Activated CD8-positive, alpha-beta memory T cell treated with anti-CD3 and anti-CD28 coated beads for 1 hour (primary cell): Measurements from ENCODE around the gene IL31.
"Not testable (repeated sequence)": the region's sequence is repeated elsewhere in the genome, so short reads cannot be mapped to it uniquely, and the experiment has no call there.

Experiments used
- DNase-seq, 2 donors: peaks; one replicate each; pipeline ENCODE4 v3.0.0-alpha.2; 2020; ENCODE audit warnings: low read depth in 1 of 2; ENCODE audit errors: extremely low read depth in 1 of 2

Gene IL31

DNA sequence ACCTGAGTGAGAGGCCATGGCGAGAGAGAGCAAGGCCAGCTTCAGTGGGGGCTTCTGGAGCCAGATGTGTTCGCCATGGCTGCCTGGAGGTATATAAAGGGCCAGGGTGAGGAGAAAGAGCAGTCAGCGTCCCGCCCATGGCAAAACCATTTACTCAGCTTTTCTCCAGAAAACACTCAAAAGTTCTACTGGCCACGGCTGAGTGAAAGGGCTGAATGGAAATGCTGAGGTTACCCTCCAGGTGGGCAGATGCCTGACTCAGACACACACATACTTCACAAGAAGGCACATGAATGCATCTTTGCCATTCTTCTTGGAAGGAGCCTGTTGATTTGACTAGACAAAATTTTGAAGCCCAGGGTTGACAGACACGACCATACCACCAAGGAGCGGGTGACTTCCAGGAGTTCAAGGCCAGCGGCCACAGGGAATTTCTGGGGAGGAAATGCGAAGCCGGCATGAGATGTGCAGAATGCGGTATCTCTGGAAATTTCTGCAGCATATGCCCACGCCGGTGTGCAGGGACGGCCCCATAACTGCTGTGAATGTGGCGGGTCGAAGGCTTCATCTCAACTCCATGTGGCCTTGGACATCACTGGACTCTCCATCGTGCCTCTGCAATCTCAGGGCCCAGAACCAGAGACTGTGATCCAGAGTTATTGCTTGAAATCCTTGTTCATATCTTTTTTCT, at the start of gene IL31:
TSS of gene IL31 (minus strand) at position 67 of the 691 bp plus-strand sequence. CDS start at position 18, 49 bp downstream.
- no peak for DNase-seq

DNA sequence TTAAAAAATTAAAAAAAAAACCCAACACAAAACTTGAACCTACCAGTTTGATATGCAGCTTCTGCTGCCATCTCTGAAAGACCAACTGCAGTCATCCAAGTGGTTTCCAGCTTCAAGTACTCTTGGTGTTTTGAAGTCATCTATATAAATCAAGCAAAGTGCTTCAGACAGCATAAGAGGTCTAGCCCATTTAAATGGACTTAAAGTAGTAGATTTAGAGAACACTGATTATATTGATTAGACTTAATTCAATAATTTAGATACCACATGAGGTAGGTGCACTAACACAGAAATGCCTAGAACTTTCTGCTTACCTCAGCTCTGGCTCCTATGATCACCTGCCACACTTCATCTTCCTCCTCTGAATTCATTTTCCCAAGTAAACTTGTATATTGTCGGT, 42.4 kb upstream of the IL31 start:
- DNase-seq, result no peak

GRCh38 chr12:122215771-122216170, 41.8 kb upstream of the IL31 start:
- DNase-seq, result no peak

GRCh38 chr12:122208073-122208820, 34.2 kb upstream of the IL31 start:
- DNase-seq, result no peak

DNA sequence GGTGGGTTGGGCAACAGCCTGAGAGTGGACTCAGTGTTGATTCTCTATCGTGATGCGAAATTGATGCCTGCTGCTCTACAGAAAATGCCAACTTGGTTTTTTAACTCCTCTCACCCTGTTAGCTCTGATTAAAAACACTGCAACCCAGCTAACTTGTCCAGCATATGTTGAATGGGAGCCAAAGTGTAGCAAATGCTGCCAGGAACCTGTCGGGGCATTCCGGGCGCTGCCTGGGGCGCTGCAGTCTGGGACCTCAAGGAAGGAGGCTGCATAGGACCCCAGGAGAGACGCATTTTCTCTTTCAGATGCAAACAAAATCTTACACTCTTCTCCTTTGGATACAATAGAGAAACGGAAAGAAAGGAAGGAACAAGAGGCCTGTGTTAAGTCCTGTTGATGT, 33.4 kb upstream of the IL31 start:
- DNase-seq, result no peak

GRCh38 chr12:122206976-122207375, 33.0 kb upstream of the IL31 start:
- DNase-seq, result no peak

DNA sequence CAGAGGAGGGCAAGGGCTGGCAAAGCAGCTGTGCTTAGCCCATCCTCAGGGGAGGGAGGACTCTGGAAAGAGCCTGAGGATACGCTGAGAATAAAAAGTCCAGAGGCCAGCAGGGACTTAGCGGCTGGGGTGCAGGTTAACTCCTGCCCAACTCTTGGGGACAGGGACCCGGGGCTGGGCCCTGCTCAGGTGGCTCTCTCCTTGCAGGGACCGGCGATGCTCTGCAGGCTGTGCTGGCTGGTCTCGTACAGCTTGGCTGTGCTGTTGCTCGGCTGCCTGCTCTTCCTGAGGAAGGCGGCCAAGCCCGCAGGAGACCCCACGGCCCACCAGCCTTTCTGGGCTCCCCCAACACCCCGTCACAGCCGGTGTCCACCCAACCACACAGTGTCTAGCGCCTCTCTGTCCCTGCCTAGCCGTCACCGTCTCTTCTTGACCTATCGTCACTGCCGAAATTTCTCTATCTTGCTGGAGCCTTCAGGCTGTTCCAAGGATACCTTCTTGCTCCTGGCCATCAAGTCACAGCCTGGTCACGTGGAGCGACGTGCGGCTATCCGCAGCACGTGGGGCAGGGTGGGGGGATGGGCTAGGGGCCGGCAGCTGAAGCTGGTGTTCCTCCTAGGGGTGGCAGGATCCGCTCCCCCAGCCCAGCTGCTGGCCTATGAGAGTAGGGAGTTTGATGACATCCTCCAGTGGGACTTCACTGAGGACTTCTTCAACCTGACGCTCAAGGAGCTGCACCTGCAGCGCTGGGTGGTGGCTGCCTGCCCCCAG, 32.3 kb upstream of the IL31 start:
- no peak for DNase-seq

DNA sequence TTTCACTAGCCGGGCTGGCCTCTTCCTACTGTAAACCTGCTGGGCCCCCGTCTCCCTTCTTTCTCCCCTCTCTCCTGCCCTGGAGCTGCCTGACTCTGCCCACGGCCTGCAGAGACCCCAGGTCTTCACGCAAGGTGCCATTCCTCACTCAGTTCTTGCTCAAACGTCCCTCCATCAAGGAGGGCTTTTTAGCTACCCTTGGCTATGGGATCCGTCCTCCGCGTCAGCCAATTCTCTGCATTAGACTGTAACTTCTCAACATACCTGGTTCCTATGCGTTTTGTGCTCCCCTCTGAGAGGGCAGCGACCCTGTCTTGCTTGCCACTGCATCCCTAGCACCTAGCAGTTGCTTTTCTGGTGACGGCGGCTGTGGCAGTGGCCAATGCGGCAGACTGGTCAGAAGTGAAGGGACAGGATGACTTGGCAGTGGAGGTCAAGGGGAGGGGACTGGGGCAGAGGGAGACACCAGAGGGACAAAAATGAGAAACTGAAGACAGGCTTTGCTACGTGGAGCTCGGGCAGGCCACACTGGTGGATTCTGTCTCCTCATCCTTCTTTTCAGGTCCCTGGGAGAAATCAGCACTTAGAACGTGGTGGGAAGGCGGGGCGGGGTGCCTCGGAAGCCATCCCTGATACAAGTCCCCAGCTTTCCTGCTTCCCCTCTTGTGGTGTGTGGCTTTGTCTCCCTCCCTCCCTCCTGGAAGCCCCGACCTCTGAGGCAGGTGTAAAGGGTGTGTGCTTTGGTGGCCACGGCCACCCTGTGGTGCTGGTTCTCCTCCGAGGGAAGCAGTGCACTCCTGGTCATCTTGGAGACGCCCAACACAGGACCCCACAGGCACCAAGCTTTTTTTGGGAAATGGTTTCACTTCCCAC, 31.3 kb upstream of the IL31 start:
- DNase-seq, result no peak

DNA sequence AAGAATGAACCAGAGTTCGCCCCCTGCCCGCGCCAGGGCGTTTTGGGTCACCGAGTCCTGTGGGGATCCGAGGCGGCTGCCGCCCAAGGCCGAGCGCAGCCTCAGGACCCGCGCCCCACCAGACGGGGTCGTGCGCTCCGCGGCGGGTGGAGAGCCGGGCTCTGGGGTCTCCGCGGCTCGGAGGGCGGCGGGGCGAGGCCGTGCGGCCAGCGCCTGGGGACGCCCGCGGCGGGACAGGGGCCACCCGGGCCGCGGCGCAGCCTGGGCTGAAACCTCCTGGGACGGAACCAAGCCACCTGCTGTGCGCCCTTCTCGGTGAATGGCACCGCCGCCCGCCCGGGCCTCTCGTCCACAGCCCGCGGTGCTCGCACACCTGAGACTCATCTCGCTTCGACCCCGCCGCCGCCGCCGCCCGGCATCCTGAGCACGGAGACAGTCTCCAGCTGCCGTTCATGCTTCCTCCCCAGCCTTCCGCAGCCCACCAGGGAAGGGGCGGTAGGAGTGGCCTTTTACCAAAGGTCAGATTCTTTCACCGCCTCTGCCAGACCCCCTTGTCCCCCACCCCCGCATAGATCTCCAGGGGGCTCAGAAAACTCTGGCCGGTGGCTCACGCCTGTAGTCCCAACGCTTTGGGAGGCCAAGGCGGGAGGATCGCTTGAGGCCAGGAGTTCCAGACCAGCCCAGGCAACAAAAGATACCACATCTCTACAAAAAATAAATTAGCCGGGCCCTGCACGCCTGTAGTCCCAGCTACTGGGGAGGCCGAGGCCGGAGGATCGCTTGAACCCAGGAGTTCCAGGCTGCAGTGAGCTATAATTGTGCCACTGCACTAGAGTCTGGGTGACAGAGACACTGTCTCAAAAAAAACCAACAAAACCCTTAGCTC, 30.4 kb upstream of the IL31 start:
- DNase-seq, result no peak

- DNase-seq, result peak; percentile 23 to 55
Measured at GRCh38 chr12:122203301-122204166, 29.5 kb upstream of the IL31 start, which contains the start of gene B3GNT4. TSS of gene B3GNT4 (plus strand) at chr12:122203709. CDS start at chr12:122204619, 910 bp downstream.

DNA sequence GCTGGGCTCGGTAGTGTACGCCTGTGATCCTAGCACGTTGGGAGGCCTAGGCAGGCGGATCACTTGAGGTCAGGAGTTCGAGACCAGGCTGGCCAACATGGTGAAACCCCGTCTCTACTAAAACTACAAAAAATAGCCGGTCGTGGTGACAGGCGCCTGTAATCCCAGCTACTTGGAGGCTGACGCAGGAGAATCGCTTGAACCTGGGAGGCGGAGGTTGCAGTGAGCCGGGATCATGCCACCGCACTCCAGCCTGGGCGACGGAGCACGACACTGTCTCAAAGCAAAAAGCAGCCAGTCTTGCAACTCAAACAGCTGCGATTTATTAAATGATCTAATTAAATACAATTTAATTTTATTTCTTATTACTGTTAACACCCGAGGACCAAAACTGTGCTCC, 28.8 kb upstream of the IL31 start:
- DNase-seq, result not testable (repeated sequence)

GRCh38 chr12:122202017-122202416, 28.0 kb upstream of the IL31 start:
- no peak for DNase-seq

DNA sequence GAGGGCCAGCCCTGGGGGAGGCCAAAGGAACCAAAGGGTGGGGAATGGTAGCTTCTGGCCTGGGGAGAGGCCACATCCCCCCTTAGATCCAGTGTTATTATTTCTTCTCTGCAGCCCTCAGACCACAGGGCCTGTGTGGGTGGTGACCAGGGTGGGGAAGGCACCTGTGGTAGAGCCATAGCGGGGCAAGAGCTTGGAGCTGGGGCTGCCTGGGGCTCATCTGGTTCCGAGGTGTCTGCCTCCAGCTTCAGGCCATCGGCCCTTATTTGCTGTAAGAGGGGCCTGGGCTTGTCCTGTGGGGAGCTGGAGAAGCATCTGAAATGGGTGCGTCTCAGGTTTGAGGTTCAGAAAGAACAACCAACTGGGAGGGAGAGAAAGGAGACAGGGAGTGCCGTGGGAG, 27.4 kb upstream of the IL31 start:
- no peak for DNase-seq

DNA sequence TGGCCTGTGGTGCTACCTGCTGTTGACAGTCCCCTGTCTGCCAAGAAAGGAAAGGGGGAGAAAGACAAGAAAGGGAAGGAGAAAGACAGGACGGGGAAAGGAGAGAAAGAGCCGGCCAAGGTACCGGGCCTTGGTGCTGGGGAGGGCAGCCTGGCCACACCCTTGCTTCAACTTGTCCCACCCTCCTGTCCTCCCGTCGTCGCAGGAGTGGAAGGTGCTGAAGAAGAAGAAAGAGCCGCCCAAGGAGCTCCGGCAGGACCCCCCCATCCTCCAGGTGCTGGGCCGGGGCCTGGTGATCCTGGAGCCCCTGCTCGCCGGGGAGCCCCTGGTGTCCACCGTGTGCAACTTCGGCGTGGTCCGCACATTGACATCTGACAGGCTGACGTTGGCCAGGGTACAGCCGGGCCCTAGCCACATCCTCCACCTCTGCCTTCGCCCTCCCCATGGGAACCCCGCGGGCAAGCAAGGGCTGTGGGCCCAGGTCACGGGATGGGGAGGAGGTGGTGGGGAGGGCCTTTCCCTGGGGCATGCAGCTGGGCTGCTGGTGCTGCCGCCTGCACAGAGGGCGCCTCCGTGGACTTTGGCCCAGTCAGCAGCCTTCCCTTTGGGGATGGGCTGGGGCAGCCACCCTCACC, 26.6 kb upstream of the IL31 start:
- no peak for DNase-seq

- no peak for DNase-seq
Measured at GRCh38 chr12:122199484-122200355, 25.7 kb upstream of the IL31 start.

- no peak for DNase-seq
Measured at GRCh38 chr12:122197612-122197966, 23.6 kb upstream of the IL31 start.

GRCh38 chr12:122195405-122195804, 21.4 kb upstream of the IL31 start:
- DNase-seq, result no peak
